ENCODE results near the gene PPP1R16B.
A peak's percentile ranks its signal among the peaks of the same experiment; 100 is the strongest.

Gene PPP1R16B

DNA sequence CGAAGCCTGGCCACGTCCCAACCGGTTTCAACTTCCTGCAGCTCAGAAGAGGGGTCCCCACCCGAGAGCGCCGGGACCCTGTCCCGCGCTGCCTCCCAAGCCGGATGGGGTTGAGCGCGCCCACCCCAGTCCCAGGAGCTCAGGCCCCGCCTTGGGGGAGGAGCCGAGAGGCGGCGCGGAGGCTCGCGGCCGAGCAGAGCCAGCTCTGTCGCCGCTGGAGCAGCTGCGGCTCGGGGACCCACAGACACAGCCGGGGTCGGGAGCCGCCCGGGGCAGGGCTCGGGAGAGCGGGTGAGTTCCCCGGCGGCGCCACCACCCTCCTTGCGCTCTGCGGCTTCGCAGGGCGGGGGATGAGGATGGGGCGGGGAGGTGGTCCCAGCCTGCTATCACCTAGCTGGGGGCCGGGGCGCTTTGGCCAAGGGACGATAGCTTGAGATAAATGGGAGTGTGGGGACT is at the start of gene PPP1R16B:
PPP1R16B (plus strand) TSS at position 196 of the 456 bp plus-strand sequence. CDS start 30,229 bp downstream, outside the sequence.
- peak; percentile 43 for DNase-seq

DNA sequence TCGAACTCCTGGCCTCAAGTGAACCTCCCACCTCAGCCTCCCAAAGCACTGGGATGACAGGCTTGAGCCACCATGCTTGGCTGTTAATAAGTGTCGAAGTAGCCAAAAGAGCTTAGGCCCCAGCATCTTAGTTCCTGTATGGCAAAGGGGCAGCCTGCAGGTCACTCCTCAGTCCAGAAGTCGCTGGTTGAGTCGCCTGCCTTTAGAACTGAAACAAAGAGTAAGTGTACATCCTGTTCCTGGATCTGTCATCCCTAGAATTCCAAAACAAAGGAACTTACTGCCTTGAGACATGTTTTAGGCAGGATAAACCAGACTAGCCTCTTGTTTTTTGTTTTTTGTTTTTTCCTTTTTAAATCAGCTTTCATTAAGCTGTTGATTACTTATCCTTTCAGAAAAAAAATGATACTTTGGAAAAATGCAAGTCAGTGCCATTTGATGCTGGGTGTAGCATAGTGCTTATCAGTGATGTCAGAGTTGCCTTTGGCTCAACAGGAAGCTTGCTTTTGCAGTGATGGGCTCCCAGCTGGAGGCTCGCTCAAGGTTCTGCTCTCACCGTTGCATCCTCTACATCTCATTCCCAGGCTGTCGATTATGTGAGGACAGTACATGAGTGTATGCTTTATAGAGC is 48.2 kb upstream of the PPP1R16B start:
- no peak for DNase-seq

DNA sequence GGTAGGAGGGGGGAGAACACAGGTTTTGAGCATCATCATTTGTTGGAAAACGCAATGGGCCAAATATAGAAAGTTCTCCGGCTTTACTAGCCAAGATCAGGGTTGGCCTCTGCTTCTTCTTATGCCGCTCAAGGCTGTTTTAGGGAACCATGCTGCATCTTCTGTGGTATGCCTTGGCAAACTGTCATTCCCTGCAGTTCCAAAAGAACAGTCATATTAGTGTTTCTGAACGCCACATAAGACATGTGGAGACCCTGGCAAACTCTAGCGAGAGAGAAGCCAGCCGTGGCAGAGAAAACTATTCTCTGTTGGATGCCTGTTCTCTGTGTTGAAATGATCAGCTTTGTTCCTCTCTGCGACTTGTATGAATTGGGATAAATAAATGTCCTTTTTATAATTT is 46.4 kb upstream of the PPP1R16B start:
- no peak for DNase-seq

DNA sequence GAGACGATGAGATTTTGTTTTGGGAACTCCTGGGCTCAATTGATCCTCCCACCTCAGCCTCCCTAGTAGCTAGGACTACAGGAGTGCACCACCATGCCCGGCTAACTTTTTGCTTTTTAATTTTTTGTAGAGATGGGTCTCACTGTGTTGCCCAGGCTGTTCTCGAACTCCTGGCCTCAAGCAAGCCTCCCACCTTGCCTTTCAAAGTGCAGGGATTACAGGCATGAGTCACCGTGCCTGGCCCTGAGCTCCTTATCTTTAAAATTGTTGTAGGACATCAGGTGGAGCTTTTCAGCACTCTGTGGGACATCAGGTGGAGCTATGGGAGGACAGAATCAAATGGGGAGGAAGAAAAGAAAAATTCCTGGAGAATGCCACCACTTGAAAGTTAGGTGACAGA is 44.5 kb upstream of the PPP1R16B start:
- no peak for DNase-seq

DNA sequence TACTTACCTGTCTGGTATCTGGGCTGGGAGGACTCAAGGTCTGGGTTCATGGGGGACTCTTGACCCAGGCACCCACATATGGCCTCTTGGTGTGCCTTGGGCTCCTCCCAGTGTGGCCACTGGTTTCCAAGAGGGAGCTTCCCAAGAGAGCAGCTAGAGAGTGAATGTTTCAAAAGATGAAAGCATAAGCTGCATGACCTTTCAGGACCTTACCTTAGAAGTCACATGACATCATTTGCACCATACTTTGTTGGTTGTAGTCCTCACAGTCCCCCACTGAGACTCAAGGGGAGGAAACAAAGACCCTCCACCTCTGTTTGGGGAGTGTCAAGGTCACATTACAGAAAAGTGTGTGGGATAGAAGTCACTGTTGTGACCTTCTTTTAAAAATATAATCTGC is 43.3 kb upstream of the PPP1R16B start:
- no peak for DNase-seq

DNA sequence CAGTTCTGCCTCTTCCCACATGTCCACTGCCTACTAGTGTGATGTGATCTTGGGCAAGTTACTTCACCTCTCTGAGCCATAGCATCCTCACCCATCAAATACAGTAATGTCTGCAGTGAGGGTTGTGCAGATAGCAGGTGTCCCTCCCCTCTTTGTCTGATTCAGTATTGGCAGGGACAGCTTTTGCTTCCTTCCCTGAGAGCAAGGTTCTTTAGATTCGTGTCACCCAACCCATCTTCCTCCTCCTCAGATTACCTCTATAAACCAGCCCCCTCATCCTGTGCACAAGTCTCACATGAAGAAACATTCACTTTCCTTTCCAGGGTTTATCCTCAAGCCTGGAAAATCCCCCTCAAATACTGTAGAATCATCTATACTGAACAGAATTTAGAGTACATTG is 41.9 kb upstream of the PPP1R16B start:
- DNase-seq = no peak

DNA sequence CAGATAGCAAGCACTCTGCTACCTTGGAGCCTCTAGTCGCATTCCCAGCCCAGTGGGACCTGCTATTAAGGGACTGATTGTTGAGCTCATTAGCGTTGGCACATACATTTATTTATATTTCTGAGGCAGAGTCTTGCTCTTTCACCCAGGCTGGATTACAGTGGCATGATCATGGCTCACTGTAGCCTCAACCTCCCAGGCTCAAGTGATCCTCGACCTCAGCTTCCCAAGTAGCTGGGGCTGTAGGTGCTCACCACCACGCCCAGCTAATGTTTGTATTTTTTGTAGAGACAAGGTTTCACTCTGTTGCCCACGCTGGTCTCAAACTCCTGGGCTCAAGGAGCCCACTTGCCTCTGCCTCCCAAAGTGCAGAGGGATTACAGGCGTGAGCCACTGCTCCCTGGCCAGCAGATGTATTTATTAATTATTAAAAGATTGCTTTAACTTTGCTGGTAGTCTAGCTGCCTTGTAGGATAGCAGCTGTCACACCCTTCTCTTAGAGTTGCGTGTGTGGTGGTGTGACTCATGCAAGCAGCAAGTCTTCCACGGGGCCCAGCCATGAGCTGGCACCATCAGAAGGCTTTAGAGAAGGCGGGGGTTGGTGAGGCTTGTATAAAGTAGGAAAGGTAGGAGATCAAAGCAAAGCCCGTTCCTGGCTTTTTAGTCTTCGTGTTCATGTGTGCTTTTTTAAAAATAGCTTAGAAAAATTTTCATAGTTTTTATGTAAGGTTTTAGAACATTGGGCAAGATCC is 40.8 kb upstream of the PPP1R16B start:
- no peak for DNase-seq

DNA sequence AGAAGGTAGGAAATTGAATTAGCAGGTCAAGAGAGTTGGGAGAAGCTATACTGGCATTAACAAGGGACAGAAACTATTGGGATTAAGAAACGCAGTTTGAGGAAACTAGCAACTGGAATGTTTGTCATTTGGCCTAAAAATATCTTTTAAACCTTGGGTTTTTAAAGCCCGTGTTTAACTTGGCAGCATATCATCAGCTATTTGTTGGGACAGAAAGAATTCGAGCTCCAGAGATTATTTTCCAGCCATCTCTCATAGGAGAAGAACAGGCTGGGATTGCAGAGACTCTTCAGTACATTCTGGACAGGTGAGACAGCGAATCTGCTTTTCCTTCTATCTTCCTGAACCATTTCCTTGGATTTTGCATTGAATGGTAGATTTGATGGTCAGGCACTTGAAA is 39.4 kb upstream of the PPP1R16B start:
- no peak for DNase-seq

DNA sequence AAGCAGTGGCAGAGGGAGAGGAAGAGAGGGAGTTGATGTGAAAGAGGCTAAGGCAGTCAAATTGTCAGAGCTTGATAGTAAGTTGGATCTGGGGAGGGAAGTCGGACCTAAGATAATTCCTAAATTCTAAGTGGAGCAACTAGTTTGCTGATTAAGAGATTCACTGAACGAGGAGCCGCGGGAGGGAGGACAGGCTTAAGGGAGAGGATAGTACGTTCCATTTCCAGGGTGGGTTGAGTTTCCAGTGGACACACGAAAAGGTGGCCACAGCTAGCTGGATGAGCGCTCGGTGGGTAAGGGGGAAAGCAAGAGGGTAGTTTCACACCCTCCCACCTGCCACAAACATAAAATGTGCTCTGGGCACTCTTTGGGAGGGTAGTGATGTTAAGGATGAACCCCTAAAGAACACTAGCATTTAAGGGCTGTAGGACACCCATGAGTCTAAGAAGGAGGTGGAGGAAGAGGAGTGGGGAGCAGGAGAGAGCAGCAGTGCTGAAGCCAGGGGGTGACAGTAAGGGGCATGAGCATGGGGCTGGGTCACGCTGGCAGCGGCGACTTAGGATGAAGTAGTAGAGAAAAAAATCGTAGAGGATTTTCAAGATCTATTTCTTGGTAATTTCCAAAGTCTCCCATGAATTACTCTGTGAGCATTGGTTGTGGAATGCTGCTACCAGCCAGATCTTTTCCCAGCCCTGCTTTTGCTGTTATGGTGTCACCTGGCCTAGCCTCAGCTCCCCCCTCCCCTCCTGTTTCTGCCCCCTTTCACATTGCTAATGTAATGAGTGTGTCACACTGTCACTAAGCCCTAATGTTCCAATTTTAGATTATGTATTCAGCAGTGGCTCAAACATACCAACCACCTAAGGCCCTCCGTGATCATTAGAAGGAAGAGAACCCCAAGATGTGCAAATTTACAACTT is 35.9 kb upstream of the PPP1R16B start:
- DNase-seq = no peak

DNA sequence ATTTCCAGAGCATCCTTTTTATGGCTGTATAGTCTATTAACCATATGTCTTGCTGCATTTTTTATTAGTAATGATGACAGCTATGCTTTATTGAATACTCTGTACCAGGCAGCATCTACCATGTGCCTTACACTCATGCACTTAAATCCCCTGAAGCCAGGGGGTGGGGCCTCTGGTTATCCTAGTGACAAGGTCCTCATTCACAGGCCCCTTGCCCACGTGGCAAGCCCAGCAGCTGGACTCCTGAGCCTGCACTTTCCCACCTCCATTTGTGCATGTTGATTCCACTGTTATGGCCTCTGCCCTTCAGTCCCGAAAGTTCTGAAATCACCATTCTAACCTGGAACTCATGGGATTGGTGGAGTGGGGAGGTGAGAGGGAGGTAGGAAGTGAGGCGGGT is 35.0 kb upstream of the PPP1R16B start:
- no peak for DNase-seq

DNA sequence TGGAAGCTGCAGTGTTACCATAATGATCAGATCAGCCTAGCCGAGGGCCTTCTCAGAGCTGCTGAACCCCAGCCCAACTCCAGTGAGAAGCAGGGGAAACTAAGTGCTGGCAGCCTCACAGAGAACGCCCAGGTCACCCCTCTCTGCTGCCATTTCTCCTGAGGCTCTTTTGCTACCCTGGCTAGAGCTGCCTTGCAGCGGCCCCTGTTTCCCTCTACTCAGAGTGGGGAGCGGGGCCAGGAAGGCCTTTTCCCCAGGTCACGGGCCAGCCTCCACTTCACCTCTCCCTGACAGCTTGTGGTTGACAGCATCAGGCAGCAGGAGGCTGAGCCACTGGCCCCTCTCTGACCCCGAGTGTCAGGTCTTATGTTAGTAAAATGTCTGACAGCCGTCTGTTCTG is 34.5 kb upstream of the PPP1R16B start:
- no peak for DNase-seq

DNA sequence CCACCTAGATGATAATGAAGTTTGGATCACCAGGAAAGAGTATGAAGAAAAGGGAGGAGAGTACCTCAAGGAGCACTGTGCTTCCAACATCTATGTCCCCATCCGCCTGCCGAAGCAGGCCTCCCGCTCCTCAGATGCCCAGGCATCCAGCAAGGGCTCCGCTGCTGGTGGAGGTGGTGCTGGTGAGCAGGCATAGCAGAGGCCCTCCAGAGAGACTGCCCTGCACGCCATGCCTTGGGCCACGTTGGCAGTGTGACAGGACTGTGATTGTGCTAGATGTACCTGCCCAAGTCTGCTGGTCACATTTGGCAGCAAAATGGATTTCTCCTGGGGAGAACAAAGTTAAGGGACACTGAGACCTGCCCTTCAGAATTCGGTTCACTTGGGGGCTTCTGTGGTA is 33.9 kb upstream of the PPP1R16B start:
- no peak for DNase-seq

DNA sequence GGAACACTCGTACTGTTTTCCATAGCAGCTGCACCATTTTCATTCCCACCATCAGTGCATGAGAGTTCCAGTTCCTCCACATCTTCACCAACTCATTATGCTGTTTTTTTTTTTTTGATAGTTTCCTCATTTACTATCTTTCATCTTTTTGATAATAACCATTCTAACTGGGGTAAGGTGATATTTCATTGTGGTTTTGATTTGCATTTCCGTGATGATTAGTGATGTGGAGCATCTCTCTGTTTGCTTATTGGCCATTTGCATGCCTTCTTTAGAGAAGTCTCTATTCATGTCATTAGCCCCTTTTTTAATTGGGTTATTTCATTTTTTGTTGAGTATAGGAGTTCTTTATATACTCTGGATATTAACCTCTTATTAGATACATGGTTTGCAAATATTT is 31.3 kb upstream of the PPP1R16B start:
- no peak for DNase-seq

DNA sequence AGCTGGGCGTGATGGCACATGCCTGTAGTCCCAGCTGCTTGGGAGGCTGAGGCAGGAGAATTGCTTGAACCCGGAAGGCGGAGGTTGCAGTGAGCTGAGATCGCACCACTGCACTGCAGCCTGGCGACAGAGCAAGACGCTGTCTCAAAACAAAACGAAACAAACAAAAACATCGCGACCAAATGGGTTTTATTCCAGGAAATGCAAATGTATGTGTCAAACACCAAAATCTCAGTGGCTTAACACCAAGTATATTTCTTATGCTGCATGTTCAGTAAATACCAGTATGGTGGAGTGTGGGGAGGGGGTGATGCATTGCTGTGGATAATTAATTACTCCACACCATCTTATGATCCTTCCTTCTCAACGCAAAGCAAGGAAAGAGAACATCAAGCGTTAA is 29.1 kb upstream of the PPP1R16B start:
- DNase-seq = no peak

DNA sequence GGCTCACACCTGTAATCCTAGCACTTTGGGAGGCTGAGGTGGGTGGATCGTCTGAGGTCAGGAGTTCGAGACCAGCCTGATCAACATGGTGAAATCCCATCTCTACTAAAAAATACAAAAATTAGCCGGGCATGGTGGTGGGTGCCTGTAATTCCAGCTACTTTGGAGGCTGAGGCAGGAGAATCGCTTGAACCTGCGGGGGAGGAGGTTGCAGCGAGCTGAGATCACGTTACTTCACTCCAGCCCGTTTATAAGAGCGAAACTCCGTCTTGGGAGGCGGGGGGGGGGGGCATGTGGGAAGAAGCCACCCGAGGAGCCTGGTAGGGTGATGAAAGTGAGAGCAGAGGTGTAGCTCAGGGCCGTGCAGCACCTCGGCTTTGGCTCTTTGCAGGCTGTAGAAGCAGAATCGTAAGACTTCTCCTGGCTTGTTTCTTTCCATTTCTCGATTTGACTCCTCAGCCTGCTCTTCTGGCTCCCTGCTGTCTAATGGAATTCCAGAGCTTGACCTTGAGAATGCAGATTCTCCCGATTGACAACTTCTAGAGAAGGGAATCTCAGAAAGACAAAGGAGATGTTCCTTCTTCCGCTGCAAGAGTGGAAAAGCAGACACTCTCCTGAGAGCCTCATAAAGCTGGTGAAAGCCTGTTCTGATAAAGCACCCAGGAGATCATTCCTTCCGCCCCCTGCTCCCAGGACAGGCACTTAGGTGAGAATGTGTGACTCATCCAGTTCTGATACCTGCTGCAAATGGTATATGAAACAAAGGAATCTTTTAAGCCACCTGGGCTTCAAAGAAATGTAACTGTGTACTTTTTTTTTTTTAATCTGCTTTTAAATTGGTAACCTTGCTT is 26.0 kb upstream of the PPP1R16B start:
- no peak for DNase-seq

DNA sequence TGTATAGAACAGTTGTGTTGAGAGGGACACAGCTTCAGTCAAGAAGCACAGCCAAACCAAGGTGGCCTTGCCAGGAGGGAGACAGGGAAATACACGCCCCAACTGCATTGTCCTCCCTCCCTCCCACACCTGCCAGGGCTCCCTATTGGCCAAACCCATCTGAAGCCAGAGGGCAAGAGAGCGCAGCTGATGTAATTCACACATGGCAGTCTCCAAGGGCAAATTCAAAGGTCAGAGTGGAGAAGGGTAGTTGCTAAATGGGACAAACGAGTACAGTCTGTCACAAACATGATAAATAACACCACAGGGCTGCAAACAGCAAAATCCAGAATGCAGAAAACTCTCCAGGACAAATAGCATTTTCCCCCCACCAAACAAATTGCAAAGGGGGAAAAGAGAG is 23.2 kb upstream of the PPP1R16B start:
- DNase-seq = no peak

DNA sequence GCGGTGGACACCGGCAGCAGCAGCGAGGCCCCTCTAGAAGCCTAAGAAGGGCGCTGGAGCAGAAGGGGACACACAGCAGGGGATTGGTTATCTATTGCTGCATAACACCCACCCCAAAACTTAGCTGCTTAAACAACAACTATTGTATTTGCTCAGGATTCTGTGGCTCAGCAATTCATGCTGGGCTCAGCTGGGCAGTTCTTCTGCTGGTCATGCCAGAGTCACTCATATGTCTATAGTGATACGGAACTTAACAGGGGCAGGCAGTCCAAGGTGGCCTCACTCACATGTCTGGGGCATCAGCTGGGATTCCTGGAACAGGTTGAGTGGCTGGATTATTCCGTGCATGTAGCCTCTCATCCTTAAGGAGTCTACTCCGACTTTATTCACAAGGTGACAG is 17.6 kb upstream of the PPP1R16B start:
- DNase-seq = no peak

DNA sequence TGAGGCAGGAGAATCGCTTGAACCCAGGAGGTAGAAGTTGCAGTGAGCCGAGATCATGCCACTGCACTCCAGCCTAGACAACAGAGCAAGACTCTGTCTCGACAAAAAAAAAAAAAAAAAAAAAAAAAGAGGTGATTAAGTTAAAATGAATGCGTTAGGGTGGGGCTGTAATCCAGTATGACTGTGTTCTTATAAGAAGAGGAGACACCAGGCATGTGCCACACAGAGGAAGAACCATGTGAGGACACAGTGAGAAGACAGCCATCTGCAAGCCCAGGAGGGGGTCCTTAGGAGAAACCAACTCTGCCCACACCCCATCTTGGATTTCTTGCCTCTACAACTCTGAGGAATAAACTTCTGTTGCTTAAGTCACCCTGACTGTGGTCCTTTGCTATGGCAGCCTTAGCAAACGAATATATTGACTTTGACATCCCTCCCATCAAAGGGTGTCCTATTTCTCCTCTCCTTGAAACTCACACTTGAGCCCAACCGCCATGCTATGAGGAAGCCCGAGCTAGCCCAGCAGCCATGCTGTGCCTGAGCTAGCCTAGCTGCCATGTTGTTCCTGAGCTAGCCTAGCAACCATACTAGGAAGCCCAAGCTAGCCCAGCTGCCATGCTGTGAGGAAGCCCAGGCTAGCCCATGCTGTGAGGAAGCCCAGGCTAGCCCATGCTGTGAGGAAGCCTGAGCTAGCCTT is 15.8 kb upstream of the PPP1R16B start:
- peak; percentile 67 for DNase-seq

DNA sequence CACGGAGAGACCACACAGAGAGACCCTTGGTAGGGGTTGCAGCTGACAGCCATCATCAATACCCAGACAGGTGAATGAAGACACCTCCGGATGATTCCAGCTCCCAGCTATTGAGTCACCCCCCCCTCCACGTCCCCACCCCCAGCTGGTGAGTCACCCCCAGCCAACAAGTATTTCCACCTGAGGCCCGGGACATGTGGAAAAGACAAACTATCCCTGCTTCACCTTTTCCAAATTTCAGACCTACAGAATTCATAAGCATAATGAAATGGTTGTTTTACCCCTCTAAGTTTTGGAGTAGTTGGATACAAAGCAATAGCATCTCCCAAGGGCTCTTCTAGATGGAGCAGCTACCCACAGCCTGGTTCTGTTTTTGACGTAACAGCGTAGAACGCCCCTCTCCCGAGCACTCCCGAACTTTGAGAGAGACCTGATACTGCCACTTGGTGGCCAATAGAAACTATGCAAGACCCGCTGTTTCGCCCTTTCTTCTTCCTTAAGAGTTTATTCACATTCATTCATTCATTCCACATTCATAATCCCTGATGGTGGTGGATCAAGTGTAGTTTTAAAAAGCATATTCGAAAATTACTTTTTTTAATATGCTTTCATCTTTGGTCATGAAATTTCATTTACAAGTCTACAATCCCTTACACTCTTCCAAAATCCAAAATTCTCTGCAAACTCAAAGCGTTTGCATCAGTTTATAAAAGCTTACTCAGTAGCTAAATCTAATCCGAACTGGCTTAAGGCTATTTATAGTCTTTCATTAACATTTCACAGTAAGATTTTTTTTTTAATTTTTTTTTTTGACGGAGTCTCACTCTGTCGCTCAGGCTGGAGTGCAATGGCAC is 15.1 kb upstream of the PPP1R16B start:
- peak; percentile 73 for DNase-seq

DNA sequence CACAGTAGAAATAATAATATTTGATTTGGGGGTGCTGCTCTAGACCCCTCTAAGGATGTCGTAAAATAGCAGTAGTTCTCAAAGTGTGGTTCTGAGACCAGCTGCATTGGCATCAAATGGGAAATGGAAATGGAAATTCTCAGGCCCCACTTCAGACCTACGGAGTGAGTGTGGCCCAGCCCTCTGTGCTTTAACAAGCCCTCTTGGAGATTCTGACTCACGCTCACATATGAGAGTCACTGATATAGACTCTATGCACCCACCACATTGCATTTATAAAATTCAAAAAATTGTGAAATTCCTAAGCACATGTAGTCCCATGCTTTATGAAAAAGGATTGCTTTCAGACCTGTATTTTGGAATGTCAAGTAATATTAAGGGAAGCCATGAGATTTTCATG is 14.2 kb upstream of the PPP1R16B start:
- no peak for DNase-seq

DNA sequence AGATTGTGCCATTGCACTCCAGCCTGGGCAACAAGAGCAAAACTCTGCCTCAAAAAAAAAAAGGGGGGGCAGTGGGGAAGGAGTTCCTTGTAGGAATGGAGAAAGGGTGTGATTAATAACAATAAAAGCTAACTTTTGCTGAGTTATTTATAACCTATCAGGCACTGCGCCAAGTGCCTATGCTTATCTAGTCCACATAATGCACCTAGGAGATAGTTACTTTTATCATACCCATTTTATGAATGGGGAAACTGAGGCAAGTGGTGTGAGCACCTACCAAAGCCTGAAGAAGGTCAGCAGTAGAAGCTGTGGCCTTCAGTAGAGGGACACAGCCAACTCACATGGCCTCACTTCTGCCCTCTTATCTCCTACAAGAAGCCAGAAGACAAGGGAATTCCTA is 13.6 kb upstream of the PPP1R16B start:
- DNase-seq = no peak
